ENCODE data around the gene TTC7B. TPM values are rescaled to one million over a fixed set of nuclear protein-coding genes. Genes with fewer than 3 reads are reported as not detected.

Gene TTC7B
- total and polyA plus RNA-seq, 2 donors (not counting 1 experiment from before 2014, with no cell fraction given), result 0.36 to 3.2 TPM

DNA sequence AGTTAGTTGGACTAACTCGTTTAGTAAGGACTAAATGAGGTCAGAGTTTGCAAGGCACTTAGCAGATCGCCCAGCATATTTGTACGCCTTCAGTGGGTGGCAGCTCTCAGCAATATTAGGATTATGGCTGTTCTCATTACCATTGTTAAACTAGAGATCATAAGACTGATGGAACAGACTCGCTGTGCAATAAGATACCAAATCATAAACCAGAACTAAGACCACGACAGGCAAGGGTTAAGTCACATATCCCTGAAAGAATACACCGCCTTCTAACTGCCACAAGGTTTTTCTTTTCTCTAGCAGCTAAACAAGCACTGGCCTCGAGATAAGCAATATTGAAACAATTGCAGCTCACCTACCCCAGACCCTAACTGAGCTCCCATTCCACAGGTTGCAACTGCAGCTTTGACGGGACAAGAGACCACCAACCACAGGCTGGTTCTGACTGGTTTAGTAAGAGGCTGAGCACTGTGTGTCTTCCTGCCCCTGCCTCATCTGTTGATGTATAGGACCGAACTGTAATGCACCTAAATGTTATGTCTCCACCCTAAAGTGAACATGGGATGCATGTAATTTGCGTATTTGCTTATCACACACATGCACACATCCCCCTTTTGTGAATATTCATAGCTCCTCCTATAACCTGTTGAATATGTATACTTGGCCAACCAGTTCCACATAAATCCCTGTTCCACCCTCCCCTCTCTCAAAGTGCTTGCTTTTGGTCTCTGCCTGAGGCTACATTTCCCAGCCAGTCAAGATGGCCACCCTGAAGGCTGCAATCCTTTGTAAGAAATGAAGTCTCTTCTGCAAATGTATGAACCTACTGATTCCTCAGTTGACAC, 266.2 kb downstream of the TTC7B start:
- no peak overlapping the region for H3K4me3 ChIP-seq (ENCODE audit: control extremely low read depth in 1 of 5, extremely low read depth in 1 of 5, insufficient read depth in 1 of 5, low read depth in 2 of 5, low read length in 4 of 5)
- no peaks in the 10 kb centered on the region for H4K20me1 ChIP-seq (ENCODE audit: control insufficient read depth, insufficient read depth, low read length, poor library complexity, severe bottlenecking)
- H3K4me2 ChIP-seq (replicated peaks; ENCODE audit: low read depth, low read length, poor library complexity, severe bottlenecking), result no peak overlapping the region
- Mint-ChIP-seq H3K4me1 (no peaks in the 10 kb centered on the region), H3K4me3 (no peak overlapping the region), H3K27ac (no peak overlapping the region), H3K27me3 (no peaks in the 10 kb centered on the region), H3K9me3 (ENCODE audit: insufficient read depth) (no peaks in the 10 kb centered on the region)
- no peak overlapping the region for H2AFZ ChIP-seq (ENCODE audit: insufficient read depth, low read depth, low read length, poor library complexity, severe bottlenecking)
- no peak for ATAC-seq (ENCODE audit: low read depth)
- no peak overlapping the region for H3K9ac ChIP-seq (ENCODE audit: low read length)
- DNase-seq, result no peak
- H3K9me3 ChIP-seq (ENCODE audit: control extremely low read depth in 1 of 3, control insufficient read depth in 2 of 3, insufficient read depth in 1 of 3, low read length in 2 of 3), result peaks cover 0 to 9% (median 0%) of the 10 kb centered on the region in 3 donors
- TF ChIP-seq, protein P1, sequence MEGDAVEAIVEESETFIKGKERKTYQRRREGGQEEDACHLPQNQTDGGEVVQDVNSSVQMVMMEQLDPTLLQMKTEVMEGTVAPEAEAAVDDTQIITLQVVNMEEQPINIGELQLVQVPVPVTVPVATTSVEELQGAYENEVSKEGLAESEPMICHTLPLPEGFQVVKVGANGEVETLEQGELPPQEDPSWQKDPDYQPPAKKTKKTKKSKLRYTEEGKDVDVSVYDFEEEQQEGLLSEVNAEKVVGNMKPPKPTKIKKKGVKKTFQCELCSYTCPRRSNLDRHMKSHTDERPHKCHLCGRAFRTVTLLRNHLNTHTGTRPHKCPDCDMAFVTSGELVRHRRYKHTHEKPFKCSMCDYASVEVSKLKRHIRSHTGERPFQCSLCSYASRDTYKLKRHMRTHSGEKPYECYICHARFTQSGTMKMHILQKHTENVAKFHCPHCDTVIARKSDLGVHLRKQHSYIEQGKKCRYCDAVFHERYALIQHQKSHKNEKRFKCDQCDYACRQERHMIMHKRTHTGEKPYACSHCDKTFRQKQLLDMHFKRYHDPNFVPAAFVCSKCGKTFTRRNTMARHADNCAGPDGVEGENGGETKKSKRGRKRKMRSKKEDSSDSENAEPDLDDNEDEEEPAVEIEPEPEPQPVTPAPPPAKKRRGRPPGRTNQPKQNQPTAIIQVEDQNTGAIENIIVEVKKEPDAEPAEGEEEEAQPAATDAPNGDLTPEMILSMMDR (IDR thresholded peaks at IDR 0.05), result no peak
- no peak for TF ChIP-seq EZH2 (IDR thresholded peaks at IDR 0.05; ENCODE audit: borderline replicate concordance, insufficient read depth, low read depth, low read length, poor library complexity, severe bottlenecking)
- H3K4me1 ChIP-seq (ENCODE audit: control insufficient read depth in 2 of 2, insufficient read depth in 2 of 2, low read length in 2 of 2), result no peaks in the 10 kb centered on the region
- H3K27ac ChIP-seq (ENCODE audit: low read length in 2 of 2), result no peak overlapping the region
- H3K36me3 ChIP-seq (replicated peaks in 1 of 2; ENCODE audit: control extremely low read depth in 1 of 2, control insufficient read depth in 1 of 2, extremely low read depth in 1 of 2, insufficient read depth in 2 of 2, low read length in 1 of 2), result no peaks in the 10 kb centered on the region
- no peaks in the 10 kb centered on the region for H3K79me2 ChIP-seq (ENCODE audit: control insufficient read depth, insufficient read depth, low read length)
- POLR2A ChIA-PET, result no interaction called here
- CTCF ChIA-PET, result no interaction called here
- no peaks in the 10 kb centered on the region for H3K27me3 ChIP-seq (replicated peaks in 1 of 4; ENCODE audit: control extremely low read depth in 1 of 4, control insufficient read depth in 3 of 4, insufficient read depth in 4 of 4, low read length in 3 of 4)
- WGBS (ENCODE audit: insufficient coverage), result 84% methylated on average over 9 of the region's 10 CpGs
- intact Hi-C loops (cut with micrococcal nuclease), result loop anchor here (10.0 kb wide), 1 partner anchor 435 kb away; no protein-coding TSS in a partner anchor

DNA sequence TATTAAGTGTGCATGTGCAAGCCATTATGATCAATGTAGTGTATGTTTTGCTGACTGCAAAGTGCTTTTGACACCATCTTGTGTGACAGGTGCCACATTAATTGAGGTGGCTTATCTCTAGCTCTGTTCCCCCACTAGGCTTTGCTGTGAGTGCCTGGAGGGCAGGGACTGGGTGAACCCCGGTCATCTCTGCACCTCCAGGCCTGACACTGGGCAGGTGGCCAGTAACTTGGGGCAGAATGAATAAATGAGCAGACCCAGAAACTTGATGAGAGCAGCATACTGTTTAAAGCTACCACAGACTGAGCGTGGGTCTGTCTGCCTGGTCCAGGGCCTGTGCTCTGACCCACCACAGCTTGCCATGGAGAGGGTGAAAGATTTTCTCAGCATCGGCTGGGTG, 267.8 kb downstream of the TTC7B start:
- Histone ChIP-seq H3K9me3 (ENCODE audit: control extremely low read depth in 1 of 3, control insufficient read depth in 2 of 3, insufficient read depth in 1 of 3, low read length in 2 of 3) (peaks cover 0 to 9% (median 0%) of the 10 kb centered on the region in 3 donors), H3K4me1 (ENCODE audit: control insufficient read depth in 2 of 2, insufficient read depth in 2 of 2, low read length in 2 of 2) (no peaks in the 10 kb centered on the region), H3K9ac (ENCODE audit: low read length) (no peak overlapping the region), H3K79me2 (ENCODE audit: control insufficient read depth, insufficient read depth, low read length) (no peaks in the 10 kb centered on the region), H3K27ac (ENCODE audit: low read length in 2 of 2) (no peak overlapping the region), H3K27me3 (replicated peaks in 1 of 4; ENCODE audit: control extremely low read depth in 1 of 4, control insufficient read depth in 3 of 4, insufficient read depth in 4 of 4, low read length in 3 of 4) (no peaks in the 10 kb centered on the region), H4K20me1 (ENCODE audit: control insufficient read depth, insufficient read depth, low read length, poor library complexity, severe bottlenecking) (no peaks in the 10 kb centered on the region), H3K36me3 (replicated peaks in 1 of 2; ENCODE audit: control extremely low read depth in 1 of 2, control insufficient read depth in 1 of 2, extremely low read depth in 1 of 2, insufficient read depth in 2 of 2, low read length in 1 of 2) (no peaks in the 10 kb centered on the region), H2AFZ (ENCODE audit: insufficient read depth, low read depth, low read length, poor library complexity, severe bottlenecking) (no peak overlapping the region), H3K4me3 (ENCODE audit: control extremely low read depth in 1 of 5, extremely low read depth in 1 of 5, insufficient read depth in 1 of 5, low read depth in 2 of 5, low read length in 4 of 5) (no peak overlapping the region), H3K4me2 (replicated peaks; ENCODE audit: low read depth, low read length, poor library complexity, severe bottlenecking) (no peak overlapping the region)
- POLR2A ChIA-PET, result no interaction called here
- WGBS (ENCODE audit: insufficient coverage), result 100% methylated on average over 3 of the region's 3 CpGs
- H3K27ac Mint-ChIP-seq, result no peak overlapping the region
- ATAC-seq (ENCODE audit: low read depth) (no peak), DNase-seq (no peak)
- H3K9me3 Mint-ChIP-seq (ENCODE audit: insufficient read depth), result no peaks in the 10 kb centered on the region
- TF ChIP-seq EZH2 (IDR thresholded peaks at IDR 0.05; ENCODE audit: borderline replicate concordance, insufficient read depth, low read depth, low read length, poor library complexity, severe bottlenecking), result no peak
- TF ChIP-seq, protein P1 (IDR thresholded peaks at IDR 0.05), result no peak
- H3K27me3 Mint-ChIP-seq, result no peaks in the 10 kb centered on the region
- CTCF ChIA-PET, result no interaction called here
- no peaks in the 10 kb centered on the region for H3K4me1 Mint-ChIP-seq
- intact Hi-C loops (cut with micrococcal nuclease), result no loop called here
- no peak overlapping the region for H3K4me3 Mint-ChIP-seq
